GM21825 (cell line): ENCODE data around the gene POGK.
"Not testable (repeated sequence)": the region's sequence is repeated elsewhere in the genome, so short reads cannot be mapped to it uniquely, and the experiment has no call there.

Experiments used
- ATAC-seq: cut with Tn5 transposase; IDR thresholded peaks from one replicate; pipeline ENCODE4 v1.9.1; 2021; ENCODE audit warnings: mild to moderate bottlenecking, moderate library complexity; ENCODE audit not compliant: unreplicated experiment

Gene POGK

DNA sequence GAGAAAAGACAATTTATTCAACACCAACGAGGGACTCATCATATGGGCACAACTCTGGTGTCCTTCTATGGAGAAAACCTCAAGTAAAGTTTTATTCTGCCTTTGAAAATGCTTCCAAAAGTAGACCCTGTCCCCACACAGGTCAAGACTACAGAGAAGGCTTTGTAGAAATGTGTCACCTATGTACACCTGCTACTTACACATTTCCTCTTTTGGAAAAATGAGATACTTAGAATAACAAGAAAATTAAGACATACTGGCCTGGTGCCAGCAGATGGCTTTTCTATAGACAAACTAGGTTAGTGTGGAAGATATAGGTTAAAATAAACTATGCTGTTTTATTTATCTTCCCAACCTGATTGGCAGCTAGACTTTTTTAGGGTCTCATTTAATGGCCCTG lies 13.6 kb downstream of the POGK start:
- ATAC-seq: no peak

DNA sequence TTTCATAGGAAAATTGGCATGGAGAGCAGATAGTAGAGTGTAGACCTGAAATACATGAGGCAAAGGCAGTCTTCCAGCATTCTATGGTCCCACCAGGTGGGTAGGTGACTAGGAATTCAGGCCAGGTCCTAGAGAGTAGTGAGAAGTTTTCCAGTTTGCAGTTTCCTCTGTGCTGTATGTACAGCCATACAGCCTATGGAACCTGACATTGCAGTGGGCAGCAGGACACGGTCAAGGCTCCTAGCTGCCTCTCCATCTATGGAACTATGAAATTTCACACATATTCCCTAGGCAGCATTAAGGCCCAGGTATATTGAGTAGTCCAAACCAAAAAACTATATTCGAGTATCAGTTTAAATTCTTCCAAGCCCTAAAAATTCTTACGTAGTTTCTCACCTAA lies 16.3 kb downstream of the POGK start:
- ATAC-seq: no peak

DNA sequence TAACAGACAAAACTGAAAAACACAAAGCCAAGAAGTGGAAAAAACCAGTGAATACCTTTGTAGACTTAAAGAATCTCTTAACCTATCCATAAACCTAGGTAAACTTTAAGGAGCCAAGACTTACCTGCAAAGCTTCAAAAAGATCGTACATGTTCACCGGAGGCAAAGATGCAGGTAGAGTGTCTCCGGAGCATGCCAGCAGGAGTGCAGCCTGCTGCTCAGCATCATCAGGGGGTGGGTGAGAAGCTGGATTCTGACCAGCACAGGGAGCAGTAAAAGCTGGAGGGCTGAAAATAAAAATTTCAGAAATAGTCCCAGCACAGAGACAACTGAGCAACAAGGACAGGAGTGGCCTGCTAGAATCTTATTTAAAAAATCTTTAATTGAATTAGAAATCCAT lies 18.7 kb downstream of the POGK start:
- ATAC-seq: no peak

DNA sequence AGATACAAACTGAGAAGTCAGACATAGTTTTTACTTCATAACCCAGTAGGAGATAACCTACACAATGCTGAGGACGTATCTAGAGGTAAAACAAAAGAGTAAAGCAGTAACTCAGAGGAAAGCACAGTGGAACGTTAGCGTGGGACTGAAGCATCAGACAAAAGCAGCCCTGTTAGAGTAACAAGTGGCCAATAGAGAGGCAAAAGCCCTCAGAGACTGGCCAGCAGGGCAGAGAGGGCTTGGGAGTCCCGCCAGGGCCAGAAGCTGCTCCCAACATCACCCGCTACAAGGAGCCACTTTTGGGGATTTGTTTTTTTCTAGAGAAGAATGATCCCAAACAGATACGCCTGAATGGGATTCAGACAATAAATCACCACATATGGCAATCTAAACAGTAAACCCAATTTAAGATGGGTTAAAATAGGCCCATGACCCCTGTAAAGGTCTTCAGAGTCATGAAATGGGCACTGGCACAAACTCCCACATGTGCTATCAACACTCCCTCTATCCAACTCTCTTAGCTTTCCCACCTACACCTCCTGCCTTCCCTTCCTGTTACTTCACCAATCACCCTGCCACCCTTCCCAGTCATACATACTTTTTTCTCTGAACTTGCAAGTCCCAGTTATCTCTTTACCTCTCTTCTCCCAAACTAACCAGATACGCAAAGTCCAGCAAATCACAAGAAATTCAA lies 19.6 kb downstream of the POGK start:
- ATAC-seq: no peak

DNA sequence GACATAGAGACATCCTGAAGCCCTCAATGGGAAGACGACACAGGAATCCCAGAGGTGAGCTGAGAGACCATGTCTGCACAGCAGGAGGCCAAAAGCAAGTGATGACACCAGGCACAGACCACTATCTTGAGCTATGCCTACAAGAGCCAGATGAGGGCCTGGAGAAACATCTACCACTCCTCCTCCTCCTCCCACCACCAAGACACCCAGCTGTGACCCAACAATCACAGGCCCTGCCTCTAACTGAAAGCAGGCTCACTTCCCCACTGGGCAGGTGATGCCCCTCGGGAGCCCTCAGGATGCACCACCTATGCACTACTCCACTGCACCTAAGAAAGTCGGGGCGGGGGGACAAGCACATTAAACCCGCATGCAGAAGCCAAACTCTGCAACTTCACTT lies 20.3 kb downstream of the POGK start:
- no peak for ATAC-seq

DNA sequence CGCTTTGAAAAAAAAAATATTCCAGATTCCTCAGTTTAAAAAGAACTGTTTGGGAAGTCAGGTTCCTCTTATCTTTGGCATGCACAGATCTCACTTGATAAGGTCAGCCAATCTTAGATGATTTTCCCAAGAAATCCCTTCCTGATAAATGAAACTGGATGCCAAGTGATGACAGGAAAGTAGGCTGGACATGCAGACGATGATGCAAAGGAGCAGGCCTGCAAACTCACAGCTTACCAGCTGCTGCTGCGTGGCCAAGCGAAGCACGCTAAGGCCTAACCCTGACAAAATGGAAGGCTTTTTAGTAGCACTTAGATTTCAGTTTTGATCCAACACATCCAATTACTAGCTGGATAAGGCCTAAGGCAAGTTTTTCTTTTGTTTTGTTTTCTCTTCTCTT lies 26.7 kb downstream of the POGK start:
- no peak for ATAC-seq

DNA sequence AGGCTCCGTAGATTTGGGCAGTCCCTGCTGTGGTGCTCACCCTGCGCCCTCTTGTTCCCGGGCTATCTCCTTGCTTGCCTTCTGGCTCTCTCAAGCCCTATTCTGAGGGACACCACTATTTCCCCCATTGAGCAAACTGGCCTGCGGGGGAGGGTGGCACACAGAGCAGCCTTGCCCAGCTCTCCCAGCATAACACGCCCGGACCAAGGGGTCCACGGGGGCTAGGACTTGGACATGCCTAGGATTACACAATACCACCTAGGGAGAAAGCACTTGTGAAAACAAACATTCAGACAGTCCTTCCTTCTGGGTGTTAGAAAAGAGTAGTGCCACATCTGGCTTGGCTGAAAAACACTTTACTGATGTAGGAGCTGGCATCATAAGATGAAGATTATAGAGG lies 29.4 kb downstream of the POGK start:
- no peak for ATAC-seq

DNA sequence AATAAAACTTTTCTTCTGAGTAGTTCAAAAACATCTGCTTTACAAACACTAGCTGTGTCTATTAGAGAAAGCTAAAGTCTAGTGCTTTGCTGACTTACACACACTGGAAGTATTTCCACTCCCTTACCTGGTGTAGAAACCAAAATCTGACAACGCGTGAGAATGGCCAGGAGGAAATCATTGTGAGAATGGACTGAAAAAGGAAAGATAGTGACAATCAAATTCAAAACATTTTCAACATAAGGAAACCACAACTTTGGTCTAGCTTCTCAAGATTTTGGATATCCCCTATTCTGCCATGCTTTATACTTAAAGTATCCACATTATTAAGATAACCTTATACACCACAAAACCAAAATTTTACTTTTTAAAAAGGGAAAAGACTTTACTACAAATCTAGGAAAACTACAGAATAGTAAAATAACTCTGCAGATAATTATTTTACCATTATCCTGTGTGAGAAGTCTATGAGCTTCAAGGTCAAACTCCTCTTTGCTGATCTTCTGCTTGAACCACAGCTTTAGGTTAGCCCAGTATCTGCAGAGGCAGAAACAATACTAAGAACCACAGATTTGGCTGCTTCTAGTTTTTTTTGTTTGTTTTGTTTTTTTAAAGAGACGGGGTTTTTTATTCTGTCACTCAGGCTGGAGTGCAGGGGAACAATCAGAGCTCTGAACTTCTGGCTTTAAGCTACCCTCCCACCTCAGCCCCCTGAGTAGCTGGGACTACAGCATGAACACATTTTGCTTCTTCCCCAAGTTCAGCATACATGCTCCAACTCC lies 30.2 kb downstream of the POGK start:
- ATAC-seq: no peak

DNA sequence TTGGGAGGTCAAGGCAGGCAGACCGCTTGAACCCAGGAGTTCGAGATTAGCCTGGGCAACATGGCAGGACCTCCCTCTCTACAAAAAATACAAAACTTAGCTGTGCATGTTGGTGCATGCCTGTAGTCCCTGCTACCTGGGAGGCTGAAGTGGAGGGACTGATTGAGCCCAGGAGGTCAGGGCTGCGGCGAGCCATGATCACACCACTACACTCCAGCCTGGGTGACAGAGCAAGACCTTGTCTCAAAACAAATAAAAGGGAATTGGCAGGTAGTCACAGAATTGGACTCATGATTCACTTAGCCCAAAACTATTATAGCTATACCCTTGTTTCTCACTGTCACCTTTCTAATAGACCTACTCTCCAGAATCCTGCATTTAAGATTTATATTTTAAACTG lies 31.3 kb downstream of the POGK start:
- no peak for ATAC-seq

DNA sequence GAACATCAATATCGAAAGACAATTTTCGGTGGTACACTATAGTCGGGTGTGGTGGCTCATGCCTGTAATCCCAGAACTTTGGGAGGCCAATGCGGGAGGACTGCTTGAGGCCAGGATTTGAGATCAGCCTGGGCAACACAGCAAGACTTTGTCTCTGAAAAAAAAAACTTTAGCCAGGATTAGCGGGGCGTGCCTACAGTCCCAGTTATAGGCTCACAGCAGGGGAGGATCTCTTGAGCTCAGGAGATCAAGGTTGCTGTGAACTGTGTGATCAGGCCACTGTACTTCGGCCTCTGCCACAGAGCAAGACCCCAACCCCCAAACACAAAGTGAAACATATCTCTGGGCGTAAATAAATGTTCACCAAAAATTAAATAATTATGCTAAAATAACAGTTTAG lies 35.2 kb downstream of the POGK start:
- no peak for ATAC-seq

DNA sequence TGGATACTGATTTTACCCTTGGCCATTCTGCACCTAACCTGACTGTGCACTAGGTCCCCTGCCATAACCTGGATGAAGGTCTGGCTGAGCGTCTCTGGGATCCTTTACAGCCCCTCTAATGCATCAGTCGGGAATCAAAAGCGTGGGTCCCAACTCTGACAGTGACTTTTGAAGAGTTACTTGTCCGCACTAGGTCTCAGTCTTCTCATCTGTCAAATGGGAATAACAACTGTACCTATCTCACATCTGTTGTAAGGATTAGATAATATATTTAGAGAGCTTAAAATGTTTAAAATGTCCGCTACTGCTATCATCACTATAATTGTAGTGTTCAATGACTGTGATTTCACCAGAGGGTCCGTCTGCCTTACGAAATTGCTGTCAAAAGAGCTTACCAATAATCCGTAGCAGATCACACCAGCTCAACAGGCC lies 36.0 kb downstream of the POGK start:
- ATAC-seq: no peak

DNA sequence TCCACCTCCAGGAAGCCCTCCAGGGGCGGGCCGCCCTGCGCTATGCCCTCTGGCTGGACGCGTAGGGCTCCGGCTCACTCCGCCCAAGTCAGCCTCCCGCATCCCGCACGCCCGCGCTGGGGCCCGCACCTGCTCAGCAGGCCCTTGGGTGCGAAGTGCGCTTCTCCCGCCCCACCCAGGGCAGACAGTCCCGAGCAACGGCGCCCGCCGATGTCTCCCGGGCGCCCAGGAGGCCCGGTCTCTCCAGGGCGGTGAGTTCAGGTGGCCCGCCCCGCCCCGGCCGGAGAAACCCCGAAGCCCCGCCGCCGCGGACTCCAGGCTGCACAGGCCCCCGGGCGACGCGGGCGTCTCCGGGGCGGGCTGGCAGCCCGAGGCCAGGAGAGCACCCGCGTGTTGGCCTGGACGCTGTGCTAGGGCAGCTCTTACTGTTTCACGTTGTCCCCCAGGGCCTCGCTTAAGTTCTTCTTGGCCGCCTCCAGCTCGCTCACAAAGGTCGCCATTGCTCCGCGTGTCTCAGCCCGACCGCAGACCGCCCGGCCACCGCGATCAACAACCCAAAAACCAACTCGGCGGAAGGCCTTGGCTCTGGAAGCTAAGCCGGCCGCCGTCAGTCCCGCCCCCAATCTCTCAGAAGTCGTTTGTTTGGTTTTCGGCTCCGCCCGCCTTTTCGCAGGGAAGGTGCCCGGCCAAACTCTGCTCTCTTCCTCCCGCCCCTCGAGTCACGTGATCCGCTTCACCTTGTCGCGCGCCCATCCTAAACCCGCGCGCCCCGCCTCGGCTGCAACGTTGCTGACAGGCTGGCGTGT lies 36.7 kb downstream of the POGK start, which contains the start of gene TADA1:
Gene TADA1, minus strand, starts transcription at position 531 of the 806 bp plus-strand sequence. Its CDS starts 31 bp downstream, at position 500.
- peak; percentile 90 for ATAC-seq

DNA sequence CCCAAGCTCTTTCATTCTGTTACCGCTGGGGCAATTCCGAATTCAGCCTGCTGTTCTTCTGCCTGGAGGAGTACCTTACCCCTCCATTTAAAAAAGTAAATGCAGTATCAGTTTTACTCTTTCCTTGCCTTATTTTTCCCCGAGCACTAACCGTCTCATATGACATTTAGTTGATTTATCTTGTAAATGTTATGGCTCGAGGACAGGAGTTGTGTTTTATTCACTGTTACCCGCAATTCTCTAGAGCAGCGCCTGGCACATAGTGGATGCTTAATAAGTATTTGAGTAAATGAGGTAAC lies 37.2 kb downstream of the POGK start:
- ATAC-seq: peak; percentile 2

DNA sequence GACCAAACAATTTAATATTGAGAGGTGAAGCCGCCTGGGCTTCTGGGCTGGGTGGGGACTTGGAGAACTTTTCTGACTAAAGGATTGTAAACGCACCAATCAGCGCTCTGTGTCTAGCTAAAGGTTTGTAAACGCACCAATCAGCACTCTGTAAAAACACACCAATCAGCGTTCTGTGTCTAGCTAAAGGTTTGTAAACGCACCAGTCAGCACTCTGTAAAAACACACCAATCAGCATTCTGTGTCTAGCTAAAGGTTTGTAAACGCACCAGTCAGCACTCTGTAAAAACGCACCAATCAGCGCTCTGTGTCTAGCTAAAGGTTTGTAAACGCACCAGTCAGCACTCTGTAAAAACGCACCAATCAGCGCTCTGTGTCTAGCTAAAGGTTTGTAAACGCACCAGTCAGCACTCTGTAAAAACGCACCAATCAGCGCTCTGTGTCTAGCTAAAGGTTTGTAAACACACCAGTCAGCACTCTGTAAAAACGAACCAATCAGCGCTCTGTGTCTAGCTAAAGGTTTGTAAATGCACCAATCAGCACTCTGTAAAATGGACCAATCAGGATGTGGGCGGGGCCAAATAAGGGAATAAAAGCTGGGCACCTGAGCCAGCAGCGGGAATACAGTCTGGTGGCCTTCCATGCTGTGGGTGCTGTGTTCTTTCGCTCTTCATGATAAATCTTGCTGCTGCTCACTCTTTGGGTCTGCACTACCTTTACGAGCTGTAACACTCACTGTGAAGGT lies 39.1 kb downstream of the POGK start:
- ATAC-seq: not testable (repeated sequence)

DNA sequence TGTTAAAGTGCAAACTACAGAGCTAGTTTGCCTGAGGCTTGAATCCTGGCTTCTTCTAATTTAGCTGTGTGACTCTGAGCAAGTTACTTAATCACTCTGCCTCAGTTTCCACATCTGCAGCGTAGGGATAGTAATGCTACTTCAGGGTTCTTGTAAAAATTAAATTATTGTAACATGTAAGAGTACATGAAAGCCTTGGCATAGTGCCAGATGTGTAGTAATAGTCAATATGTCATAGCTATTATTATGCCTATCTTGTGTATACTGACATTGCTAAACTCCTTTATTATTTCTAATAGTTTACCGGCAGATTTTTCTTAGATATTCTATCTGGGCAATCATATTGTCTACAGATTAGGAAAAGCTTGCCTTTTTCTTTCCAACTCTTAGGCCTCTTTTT lies 43.6 kb downstream of the POGK start:
- ATAC-seq: no peak

DNA sequence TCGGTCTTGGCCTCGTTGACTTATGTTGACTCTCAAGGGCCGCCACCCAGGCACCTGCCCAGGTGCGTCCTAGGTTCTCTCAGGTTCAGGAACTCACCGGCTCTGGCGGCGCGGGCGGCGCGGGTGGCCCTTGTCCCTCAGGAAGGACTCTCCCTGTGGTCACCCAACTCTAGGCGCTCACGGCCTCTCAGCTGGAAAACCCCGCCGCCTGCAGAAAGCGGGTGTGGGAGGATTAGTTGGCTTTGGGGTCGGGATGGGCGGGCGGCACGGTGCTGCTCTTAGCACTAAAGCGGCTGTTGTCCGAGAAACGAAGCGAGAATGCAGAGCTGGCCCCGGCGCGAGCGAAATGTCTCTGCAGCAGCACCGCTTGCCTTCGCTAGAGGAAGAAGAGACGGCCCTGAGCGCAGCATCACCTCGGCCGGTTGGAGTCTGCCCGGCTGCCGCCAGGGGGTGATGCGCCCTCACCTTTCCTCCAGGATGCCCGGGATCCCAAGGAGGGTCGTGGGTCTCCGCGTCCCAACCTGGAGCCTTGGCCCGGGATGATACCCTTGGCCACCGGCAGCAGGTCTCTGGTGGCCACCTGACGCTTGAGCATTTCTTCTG lies 44.9 kb downstream of the POGK start:
- no peak for ATAC-seq

DNA sequence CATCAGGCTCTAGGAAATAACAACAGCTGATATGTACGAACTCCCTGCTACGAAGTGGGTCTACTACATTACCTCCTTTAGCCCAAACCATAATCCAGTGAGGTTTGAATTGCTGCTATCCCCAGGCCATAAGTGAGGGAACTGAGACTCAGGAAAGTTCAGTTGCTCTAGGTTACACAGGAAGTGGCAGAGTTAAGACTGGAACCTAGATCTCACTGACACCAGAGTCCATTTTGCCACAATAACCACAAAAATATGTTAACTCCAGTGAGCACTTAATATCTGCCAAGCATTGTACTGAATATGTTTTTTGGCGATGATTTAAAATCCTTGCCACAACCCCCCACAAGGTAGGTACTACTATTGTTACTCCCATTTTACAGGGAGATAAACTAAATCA lies 45.7 kb downstream of the POGK start:
- no peak for ATAC-seq

DNA sequence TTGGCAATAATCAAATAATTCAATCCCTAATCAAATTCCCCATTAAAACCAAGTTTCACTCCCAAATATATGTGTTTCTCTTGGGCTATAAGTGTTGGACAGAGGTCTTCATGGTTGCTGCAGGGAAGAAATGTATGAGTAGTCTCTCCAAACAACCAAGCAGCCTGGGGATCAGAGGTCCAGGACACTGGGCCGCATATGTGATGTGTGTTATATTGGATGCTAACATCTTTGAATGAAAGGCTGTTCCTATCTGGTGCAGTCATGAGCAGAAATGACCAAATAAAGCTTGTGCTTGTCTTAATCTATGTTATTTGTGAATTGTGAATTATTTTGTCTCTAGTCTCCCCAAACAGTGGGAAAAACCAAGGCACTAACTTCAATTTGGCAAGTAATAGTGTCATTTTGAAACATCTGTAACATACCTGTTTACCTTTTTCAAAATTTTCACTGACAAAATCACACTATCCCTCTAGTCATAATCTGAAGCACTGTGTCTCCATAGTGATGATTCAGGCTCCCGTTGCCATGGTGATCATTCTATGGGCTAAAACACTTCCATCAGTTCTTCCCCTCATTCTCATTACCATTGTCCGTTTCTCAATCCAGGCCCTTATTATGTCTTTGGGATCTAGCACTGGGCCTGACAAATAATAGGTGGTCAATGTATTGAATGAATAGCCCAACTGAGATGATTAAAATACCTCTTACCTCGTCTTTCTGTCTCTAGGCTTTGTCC lies 49.3 kb downstream of the POGK start:
- no peak for ATAC-seq

DNA sequence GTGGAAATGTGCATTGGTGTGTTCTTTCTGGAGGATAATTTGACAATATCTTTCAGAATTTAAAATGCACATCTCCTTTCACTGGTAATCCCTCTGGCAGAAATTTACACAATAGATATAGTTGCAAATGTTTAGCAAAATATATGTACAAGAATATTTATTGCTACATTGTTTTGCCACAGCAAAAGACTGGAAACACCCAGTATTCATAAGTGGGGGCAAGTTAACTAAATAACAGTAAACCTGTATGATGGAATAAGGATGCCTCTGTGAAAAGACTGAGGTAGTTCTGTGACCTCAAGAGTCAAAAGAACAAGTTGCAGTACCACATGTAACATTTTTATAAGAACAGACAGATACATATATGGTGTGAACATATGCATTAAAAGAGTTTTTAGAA lies 50.5 kb downstream of the POGK start:
- no peak for ATAC-seq

DNA sequence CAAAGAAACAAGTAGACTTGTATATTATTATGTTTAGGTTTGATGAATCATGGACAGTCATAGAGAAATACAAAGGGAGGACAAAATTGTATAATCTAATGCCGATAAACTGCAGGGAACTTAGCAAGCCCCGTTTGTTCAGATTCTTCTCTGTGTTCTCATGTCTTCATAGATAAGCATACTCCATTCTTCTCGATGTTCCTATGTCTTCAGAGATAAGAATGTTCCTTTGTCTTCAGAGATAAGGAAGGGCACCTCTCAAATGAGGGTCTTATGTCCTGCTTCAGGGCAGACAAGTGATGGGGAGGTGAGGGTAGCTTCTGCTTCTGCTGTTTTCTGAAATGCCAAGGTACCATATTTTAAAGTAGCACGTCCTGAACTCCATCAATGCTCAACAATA lies 56.5 kb downstream of the POGK start:
- ATAC-seq: no peak
